RWPE1 (cell line): ENCODE results near the gene MIEF2.
"Not testable (repeated sequence)": the region's sequence is repeated elsewhere in the genome, so short reads cannot be mapped to it uniquely, and the experiment has no call there.

Source experiments
- CTCF ChIA-PET: fragments of 350-600 bp; sonication (Branson Sonifier 250); formaldehyde crosslinking; extraction: SDS; loops from one replicate; lab custom pipeline; 2021; lab: Yijun Ruan, JAX
- POLR2A ChIA-PET: fragments of 400-600 bp; formaldehyde crosslinking; extraction: SDS; loops from one replicate; lab custom pipeline; 2020; ENCODE audit warnings: antibody characterized with exemption; ENCODE audit not compliant: low non-redundant PET; lab: Yijun Ruan, JAX
- DNase-seq: peaks from one replicate; pipeline ENCODE4 v3.0.0; 2012; ENCODE audit warnings: low spot score
- H3K27ac ChIP-seq: fragments of 450-650 bp; 2 replicates; pipeline ENCODE4 v1.5.1; 2017
- CTCF ChIP-seq: fragments of 450-650 bp; conservative IDR thresholded peaks from 2 replicates; pipeline ENCODE4 v1.5.1; 2017; ENCODE audit warnings: low read depth, mild to moderate bottlenecking

Gene MIEF2

GRCh38 chr17:18278867-18279266, 18.4 kb downstream of the MIEF2 start:
- ChIA-PET POLR2A (no interaction called here), CTCF (no interaction called here)
- no peak for DNase-seq
- TF ChIP-seq CTCF, result no peak
- H3K27ac ChIP-seq, result no peak overlapping the region

DNA sequence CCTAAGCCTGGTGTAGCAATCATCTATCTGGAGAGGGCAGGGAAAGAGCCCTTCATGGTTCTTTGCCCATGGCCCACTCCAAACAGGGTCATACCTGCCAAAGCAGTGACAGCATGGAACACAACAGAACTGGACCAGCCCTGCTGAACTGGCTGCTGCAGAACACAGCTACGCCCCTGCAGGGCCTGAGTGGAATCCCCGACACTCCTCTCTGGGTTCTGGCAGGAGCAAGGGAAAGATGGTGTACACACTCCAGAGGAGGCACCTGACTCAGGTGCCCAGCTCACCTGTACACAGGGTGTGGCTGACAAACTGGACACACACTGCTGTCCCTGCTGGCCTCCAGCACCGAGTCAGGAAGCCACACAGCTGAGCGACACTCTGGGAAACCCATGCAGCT, 19.8 kb downstream of the MIEF2 start:
- H3K27ac ChIP-seq, result peak overlapping the region; percentile 31; the same call in 1 of the 2 replicates
- ChIA-PET CTCF (interaction anchor here (0.7 kb wide), 1 partner anchor 72 kb away, joined by 4 read pairs; no protein-coding TSS in a partner anchor), POLR2A (no interaction called here)
- TF ChIP-seq CTCF, result no peak
- no peak for DNase-seq

DNA sequence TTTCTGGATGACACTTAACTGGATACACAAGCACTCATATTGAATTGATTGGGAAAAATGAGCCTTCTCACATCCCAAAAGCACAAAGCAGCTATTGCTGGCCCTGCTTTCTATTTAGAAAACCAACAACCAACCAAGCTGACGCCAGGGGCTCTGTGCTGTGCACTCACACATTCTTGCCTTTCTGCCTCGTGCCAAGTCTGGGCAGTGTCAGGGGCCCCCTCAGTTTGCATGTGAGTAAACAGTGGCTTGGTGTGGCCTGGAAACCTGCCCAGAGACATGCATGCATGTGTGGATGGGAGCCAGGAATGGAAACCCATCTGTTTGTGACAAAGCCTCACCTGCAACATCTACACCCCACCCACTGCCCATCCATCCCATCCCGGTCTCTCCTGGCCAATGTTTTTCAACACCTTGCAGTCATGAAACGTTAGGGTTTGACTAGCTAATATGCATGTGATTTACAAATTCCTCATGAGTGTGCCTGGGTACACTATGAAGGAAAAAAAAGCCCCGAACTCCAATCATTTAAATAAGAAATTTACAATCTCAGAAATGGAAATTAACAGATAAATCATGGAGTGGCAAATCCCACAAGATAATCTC, 20.4 kb downstream of the MIEF2 start:
- ChIA-PET CTCF (no interaction called here), POLR2A (no interaction called here)
- DNase-seq, result no peak
- no peak for TF ChIP-seq CTCF
- H3K27ac ChIP-seq, result peak overlapping the region; percentile 31; the same call in 1 of the 2 replicates

- POLR2A ChIA-PET, result no interaction called here
Measured at GRCh38 chr17:18281788-18282187, 21.3 kb downstream of the MIEF2 start.

DNA sequence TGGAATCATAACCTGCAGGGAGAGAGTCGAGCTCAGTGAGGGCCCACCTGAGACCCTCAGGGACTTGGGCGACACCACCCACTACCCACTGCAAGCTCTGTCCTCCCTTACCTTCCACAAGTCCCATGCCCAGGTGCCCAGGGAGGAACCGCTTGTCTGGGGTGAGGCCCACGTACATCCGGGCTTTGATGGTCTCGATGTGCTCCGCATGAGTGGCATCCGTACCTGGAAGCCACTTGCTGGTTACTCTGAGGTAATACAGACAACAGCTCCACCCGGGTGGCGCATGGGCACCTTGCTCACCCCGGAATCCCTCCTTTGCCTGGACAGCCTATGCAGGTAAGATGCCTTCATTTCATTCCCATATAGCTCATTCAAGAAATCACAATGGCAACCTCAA, 24.8 kb downstream of the MIEF2 start:
- no peak for TF ChIP-seq CTCF
- H3K27ac ChIP-seq, result no peak overlapping the region
- POLR2A ChIA-PET, result no interaction called here
- no peak for DNase-seq
- CTCF ChIA-PET, result interaction anchor here (0.6 to 1.1 kb wide), 2 partner anchors 37 to 43 kb away, joined by 3 to 4 read pairs; no protein-coding TSS in a partner anchor

More at GRCh38 chr17:18281788-18282187, 21.3 kb downstream of the MIEF2 start:
- CTCF ChIA-PET, result no interaction called here
- DNase-seq, result no peak
- TF ChIP-seq CTCF, result no peak
- no peak overlapping the region for H3K27ac ChIP-seq

DNA sequence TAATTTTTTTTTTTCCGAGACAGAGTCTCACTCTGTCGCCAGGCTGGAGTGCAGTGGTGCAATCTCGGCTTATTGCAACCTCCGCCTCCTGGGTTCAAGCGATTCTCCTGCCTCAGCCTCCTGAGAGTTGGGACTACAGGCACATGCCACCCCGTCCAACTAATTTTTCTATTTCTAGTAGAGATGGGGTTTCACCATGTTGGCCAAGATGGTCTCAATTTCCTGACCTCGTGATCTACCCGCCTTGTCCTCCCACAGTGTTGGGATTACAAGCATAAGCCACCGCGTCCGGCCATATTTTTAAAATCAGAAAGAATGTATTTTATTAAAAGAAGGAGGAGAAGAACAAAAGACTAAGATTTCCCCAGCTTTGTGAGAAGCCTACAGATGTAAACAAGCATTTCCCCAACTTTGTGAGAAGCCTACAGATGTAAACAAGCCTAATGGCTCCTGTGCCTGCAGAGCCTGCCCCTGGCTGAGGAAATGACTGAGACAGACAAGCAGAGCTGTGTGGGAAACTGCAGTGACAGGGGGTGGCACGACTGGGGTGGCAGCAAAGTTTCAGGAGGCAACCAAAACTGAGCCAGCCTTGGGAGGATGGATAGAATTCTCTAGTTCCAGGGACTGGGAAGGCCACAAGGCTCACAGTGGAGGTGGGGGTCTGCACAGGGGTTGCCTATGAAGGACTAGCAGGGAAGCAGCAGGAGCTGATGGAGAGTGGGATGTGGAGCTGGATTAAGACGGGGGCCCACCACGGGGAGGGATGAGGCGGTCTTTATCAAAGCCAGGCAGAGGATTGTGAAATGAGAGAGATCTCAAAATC, 31.5 kb downstream of the MIEF2 start:
- ChIA-PET CTCF (no interaction called here), POLR2A (no interaction called here)
- TF ChIP-seq CTCF, result no peak
- no peak for DNase-seq
- H3K27ac ChIP-seq, result no peak overlapping the region

DNA sequence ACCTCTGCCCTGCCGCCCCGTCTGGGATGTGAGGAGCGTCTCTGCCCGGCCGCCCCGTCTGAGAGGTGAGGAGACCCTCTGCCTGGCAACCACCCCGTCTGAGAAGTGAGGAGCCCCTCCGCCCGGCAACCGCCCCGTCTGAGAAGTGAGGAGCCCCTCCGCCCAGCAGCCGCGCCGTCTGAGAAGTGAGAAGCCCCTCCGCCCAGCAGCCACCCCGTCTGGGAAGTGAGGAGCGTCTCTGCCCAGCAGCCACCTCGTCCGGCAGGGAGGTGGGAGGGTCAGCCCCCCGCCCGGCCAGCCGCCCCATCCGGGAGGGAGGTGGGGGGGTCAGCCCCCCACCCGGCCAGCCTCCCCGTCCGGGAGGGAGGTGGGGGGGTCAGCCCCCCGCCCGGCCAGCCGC, 37.6 kb downstream of the MIEF2 start:
- POLR2A ChIA-PET, DNase-seq, CTCF ChIA-PET, H3K27ac ChIP-seq: not testable (repeated sequence)
